ENCODE results near the gene FKBP5. TPM values are rescaled to one million over a fixed set of nuclear protein-coding genes. Genes with fewer than 3 reads are reported as not detected.

Gene FKBP5
- total RNA-seq, 2 donors from 2014 or later, result 27.0 to 53.3 TPM

DNA sequence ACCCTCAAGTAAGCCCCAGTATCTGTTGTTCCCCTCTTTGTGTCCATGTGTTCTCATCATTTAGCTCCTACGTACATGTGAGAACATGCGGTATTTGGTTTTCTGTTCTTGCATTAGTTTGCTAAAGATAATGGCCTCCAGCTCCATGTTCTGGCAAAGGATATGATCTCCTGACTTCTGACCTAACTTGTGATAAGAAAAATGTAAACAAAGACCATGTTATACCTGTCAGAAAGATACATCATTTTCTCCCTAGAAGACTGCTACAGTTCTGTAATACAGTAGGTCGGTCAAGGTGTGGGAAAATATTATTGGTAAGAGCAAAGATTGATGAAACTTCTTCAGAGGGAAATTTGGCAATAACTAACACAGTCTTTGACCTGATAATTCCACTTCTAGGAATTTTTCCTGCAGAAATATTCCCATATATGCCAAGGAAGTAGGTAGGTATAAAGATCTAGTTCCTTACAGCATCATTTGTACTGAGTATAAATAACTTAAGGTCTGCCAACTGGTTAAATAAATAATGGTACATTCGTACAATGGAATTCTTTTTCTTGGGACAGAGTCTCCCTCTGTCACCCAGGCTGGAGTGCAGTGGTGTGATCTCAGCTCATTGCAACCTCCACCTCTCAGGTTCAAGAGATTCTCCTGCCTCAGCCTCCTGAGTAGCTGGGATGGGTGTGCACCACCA, 19.1 kb upstream of the FKBP5 start:
- Histone ChIP-seq H3K27me3 (ENCODE audit: control insufficient read depth, insufficient read depth, low read length, poor library complexity, severe bottlenecking) (no peaks in the 10 kb centered on the region), H3K36me3 (ENCODE audit: control insufficient read depth, insufficient read depth, low read length) (no peaks in the 10 kb centered on the region), H3K4me1 (ENCODE audit: control insufficient read depth, insufficient read depth, low read length) (no peaks in the 10 kb centered on the region), H3K27ac (ENCODE audit: low read depth, low read length) (no peak overlapping the region), H3K9ac (ENCODE audit: extremely low read depth, low read length, poor library complexity, severe bottlenecking) (no peak overlapping the region), H3K9me3 (ENCODE audit: control insufficient read depth, low read length) (no peaks in the 10 kb centered on the region), H3K4me3 (ENCODE audit: low read length) (no peak overlapping the region)
- Mint-ChIP-seq H3K9me3 (no peaks in the 10 kb centered on the region), H3K36me3 (ENCODE audit: low read depth) (no peaks in the 10 kb centered on the region), H3K4me3 (no peak overlapping the region), H3K27ac (no peak overlapping the region), H3K4me1 (no peaks in the 10 kb centered on the region), H3K27me3 (ENCODE audit: insufficient read depth) (no peaks in the 10 kb centered on the region)
- WGBS, 2 experiments (ENCODE audit: insufficient coverage in 1 of 2, insufficient read length in 1 of 2), result 87 to 90% methylated on average over 3 to 4 of the region's 4 CpGs
- TF ChIP-seq, protein P1, sequence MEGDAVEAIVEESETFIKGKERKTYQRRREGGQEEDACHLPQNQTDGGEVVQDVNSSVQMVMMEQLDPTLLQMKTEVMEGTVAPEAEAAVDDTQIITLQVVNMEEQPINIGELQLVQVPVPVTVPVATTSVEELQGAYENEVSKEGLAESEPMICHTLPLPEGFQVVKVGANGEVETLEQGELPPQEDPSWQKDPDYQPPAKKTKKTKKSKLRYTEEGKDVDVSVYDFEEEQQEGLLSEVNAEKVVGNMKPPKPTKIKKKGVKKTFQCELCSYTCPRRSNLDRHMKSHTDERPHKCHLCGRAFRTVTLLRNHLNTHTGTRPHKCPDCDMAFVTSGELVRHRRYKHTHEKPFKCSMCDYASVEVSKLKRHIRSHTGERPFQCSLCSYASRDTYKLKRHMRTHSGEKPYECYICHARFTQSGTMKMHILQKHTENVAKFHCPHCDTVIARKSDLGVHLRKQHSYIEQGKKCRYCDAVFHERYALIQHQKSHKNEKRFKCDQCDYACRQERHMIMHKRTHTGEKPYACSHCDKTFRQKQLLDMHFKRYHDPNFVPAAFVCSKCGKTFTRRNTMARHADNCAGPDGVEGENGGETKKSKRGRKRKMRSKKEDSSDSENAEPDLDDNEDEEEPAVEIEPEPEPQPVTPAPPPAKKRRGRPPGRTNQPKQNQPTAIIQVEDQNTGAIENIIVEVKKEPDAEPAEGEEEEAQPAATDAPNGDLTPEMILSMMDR (conservative IDR thresholded peaks at IDR 0.05), result no peak
- no peak for DNase-seq

DNA sequence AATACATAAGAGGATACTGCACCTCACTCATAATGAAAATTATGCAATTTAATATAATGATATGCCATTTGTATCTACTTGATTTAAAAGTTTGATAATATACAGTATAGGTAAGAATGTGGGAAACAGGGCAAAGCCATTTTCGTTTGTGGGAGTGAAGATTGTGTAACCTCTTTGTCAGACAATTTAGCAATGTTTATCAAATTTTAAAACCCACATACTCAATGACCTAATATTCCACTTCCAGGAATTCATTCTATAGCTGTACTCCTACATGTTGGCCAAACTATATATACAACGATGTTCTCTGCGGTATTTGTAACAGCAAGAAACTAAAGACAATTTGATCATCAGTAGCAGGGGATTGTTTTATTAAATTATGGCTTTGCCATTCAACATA, 17.8 kb upstream of the FKBP5 start:
- H3K36me3 ChIP-seq (ENCODE audit: control insufficient read depth, insufficient read depth, low read length), result no peaks in the 10 kb centered on the region
- Mint-ChIP-seq H3K9me3 (peaks cover 3% of the 10 kb centered on the region), H3K27me3 (ENCODE audit: insufficient read depth) (no peaks in the 10 kb centered on the region), H3K4me1 (no peaks in the 10 kb centered on the region), H3K4me3 (no peak overlapping the region), H3K27ac (no peak overlapping the region), H3K36me3 (ENCODE audit: low read depth) (no peaks in the 10 kb centered on the region)
- H3K27me3 ChIP-seq (ENCODE audit: control insufficient read depth, insufficient read depth, low read length, poor library complexity, severe bottlenecking), result no peaks in the 10 kb centered on the region
- 84% methylated on average over 2 of the region's 3 CpGs; no CpG with 5 or more reads in 1 of the 2 experiments for WGBS, 2 experiments (ENCODE audit: insufficient coverage in 1 of 2, insufficient read length in 1 of 2)
- TF ChIP-seq, protein P1 (conservative IDR thresholded peaks at IDR 0.05), result no peak
- H3K4me1 ChIP-seq (ENCODE audit: control insufficient read depth, insufficient read depth, low read length), result no peaks in the 10 kb centered on the region
- no peak overlapping the region for H3K9ac ChIP-seq (ENCODE audit: extremely low read depth, low read length, poor library complexity, severe bottlenecking)
- H3K27ac ChIP-seq (ENCODE audit: low read depth, low read length), result no peak overlapping the region
- no peak overlapping the region for H3K4me3 ChIP-seq (ENCODE audit: low read length)
- H3K9me3 ChIP-seq (ENCODE audit: control insufficient read depth, low read length), result no peaks in the 10 kb centered on the region
- no peak for DNase-seq

DNA sequence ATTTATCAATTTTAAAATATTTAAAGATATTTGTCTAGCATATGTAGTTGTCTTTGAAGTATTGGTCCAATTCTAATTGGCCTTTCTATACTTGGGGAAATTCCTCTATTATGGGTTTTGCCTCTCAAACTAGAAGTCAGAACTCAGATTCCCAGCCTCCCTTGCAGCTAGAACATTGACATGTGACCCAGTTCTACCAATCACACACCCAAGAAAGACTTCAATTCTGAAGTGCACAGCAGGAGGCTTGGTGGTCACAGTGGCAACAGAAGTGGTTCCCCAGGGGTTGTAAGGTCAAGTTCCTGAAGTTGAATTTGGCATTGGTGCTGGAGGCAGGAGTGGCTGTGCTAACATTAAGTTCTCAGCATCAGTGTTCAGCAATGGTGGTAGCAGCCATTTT, 14.8 kb upstream of the FKBP5 start:
- Histone ChIP-seq H3K27ac (ENCODE audit: low read depth, low read length) (no peak overlapping the region), H3K9ac (ENCODE audit: extremely low read depth, low read length, poor library complexity, severe bottlenecking) (no peak overlapping the region), H3K4me1 (ENCODE audit: control insufficient read depth, insufficient read depth, low read length) (no peaks in the 10 kb centered on the region), H3K27me3 (ENCODE audit: control insufficient read depth, insufficient read depth, low read length, poor library complexity, severe bottlenecking) (no peaks in the 10 kb centered on the region), H3K4me3 (ENCODE audit: low read length) (no peak overlapping the region), H3K9me3 (ENCODE audit: control insufficient read depth, low read length) (no peaks in the 10 kb centered on the region), H3K36me3 (ENCODE audit: control insufficient read depth, insufficient read depth, low read length) (no peaks in the 10 kb centered on the region)
- no peak for DNase-seq
- TF ChIP-seq, protein P1 (conservative IDR thresholded peaks at IDR 0.05), result no peak
- Mint-ChIP-seq H3K4me1 (no peaks in the 10 kb centered on the region), H3K27me3 (ENCODE audit: insufficient read depth) (no peaks in the 10 kb centered on the region), H3K36me3 (ENCODE audit: low read depth) (no peaks in the 10 kb centered on the region), H3K27ac (no peak overlapping the region), H3K9me3 (peaks cover 3% of the 10 kb centered on the region), H3K4me3 (no peak overlapping the region)
